M059J (cell line): ENCODE results near the gene OR10K2. TPM values are rescaled to one million over a fixed set of nuclear protein-coding genes. Genes with fewer than 3 reads are reported as not detected.

ENCODE experiments used
- DNase-seq: peaks from one replicate; pipeline ENCODE4 v3.0.0-alpha.2; 2012; ENCODE audit warnings: low read depth
- total RNA-seq: library from RNA; depleted of rRNA; stranded (reverse); fragments of >200 nt; shearing (Covaris generic); gene quantifications from 2 replicates; pipeline ENCODE4 v1.2.3, GENCODE V29; 2014; rRNA removed

OR10K2 gene
- total RNA-seq, 1 experiment from 2014 or later = not detected

DNA sequence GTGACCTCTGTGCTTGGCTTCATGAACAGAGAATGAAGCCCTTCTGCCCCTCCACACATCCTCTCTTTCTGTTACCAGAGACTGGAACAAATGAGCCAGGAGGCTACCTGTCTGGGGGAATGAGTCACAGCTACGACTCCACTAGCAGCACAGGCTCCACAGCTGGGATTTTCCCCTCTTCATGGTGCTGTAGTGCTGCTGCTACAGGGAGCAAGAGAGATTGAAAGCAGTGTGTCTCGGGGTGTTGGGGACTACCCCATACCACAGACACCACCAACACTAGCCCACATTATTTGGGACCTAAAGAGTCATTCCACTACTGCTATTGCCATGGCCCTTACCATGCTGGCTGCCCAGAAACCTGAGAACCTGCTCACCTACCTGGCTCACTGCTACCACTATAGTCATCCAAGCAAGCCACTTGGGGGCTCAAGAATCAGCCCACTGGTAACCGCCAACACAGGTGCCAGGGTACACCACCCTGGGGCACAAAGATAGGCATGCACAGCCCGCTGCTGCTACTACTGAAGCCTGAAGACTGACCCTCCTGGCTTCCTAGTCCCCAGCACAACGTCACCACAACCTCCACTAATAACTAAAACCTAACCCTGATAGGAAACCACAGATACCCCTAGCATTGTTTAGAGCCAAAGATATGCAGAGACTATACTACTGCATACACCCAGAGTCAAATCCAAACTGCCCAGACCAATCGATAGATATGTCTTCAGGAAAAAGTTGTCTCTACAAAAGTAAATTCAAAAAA, 54.7 kb downstream of the OR10K2 start:
- no peak for DNase-seq

Other genes with a start within 250 kb of the OR10K2 start
- 0.34 TPM in 1 of 2 replicates, not detected in the other for gene CD1D, start 245.3 kb downstream of the OR10K2 start, total RNA-seq
- not detected in 2 replicates for gene CD1A, start 171.8 kb downstream of the OR10K2 start, total RNA-seq
- gene CD1C, start 136.3 kb downstream of the OR10K2 start, total RNA-seq = not detected in 2 replicates
- gene CD1B, start 94.7 kb downstream of the OR10K2 start, total RNA-seq = not detected in 2 replicates
- not detected in 2 replicates for gene CD1E, start 72.3 kb downstream of the OR10K2 start, total RNA-seq
- not detected in 2 replicates for gene OR10T2, start 26.8 kb downstream of the OR10K2 start, total RNA-seq
- not detected in 2 replicates for gene OR10K1, start 35.6 kb upstream of the OR10K2 start, total RNA-seq
- gene OR10R2, start 46.0 kb upstream of the OR10K2 start, total RNA-seq = not detected in 2 replicates
- not detected in 2 replicates for gene OR6Y1, start 128.2 kb upstream of the OR10K2 start, total RNA-seq
- not detected in 2 replicates for gene OR6P1, start 144.3 kb upstream of the OR10K2 start, total RNA-seq
- gene OR10X1, start 153.7 kb upstream of the OR10K2 start, total RNA-seq = not detected in 2 replicates
- gene OR10Z1, start 179.0 kb upstream of the OR10K2 start, total RNA-seq = not detected in 2 replicates